Measurements from ENCODE around the gene TEAD1.
A peak's percentile ranks its signal among the peaks of the same experiment; 100 is the strongest.

Gene TEAD1

DNA sequence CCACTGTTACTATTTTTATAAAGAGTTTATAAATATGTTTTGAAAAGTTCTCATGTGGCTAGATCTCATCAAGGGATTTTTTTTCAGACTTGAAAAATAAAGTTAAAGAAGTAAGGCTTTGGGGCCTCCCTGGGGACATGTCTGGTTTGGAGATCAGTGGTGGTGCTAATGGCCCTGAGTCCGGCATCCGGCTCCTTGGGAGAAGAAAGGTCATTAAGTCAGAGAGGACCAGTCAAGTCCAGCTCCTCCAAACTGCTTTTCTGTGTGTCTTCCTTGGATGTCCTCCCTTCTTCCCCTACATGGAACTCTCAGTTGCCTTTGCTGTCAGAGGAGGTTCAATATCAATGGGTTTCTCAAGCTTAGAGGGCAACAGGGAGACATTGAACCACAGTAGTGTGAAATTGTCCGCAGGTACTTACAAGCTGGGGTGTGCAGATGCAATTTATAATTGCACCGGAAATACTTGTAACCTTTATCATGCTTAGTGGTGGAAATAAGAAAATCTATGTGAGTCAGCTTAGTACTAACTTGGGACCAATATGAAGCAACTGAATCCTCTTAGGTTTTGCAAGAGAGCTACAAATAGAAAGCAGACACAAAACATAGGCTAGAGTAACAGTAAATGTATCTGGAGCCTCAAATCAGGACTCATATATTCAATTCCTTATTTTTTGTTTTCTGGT lies 144.3 kb downstream of the TEAD1 start:
- TF ChIP-seq, protein P1, sequence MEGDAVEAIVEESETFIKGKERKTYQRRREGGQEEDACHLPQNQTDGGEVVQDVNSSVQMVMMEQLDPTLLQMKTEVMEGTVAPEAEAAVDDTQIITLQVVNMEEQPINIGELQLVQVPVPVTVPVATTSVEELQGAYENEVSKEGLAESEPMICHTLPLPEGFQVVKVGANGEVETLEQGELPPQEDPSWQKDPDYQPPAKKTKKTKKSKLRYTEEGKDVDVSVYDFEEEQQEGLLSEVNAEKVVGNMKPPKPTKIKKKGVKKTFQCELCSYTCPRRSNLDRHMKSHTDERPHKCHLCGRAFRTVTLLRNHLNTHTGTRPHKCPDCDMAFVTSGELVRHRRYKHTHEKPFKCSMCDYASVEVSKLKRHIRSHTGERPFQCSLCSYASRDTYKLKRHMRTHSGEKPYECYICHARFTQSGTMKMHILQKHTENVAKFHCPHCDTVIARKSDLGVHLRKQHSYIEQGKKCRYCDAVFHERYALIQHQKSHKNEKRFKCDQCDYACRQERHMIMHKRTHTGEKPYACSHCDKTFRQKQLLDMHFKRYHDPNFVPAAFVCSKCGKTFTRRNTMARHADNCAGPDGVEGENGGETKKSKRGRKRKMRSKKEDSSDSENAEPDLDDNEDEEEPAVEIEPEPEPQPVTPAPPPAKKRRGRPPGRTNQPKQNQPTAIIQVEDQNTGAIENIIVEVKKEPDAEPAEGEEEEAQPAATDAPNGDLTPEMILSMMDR (IDR thresholded peaks at IDR 0.05; ENCODE audit: poor library complexity, severe bottlenecking): no peak
- peak; percentile 84 for ATAC-seq (ENCODE audit: low read depth)
- H3K4me3 ChIP-seq (ENCODE audit: severe bottlenecking): no peak overlapping the region
- peak overlapping the region; percentile 70 for H3K27ac ChIP-seq (ENCODE audit: poor library complexity, severe bottlenecking)
- peaks cover 39% of the 10 kb centered on the region for H3K4me1 ChIP-seq (ENCODE audit: insufficient read depth, poor library complexity, severe bottlenecking)
- H3K27me3 ChIP-seq (ENCODE audit: insufficient read depth, poor library complexity, severe bottlenecking): no peaks in the 10 kb centered on the region
- H3K36me3 ChIP-seq (ENCODE audit: low read depth): no peaks in the 10 kb centered on the region
- DNase-seq (ENCODE audit: low spot score): no peak
- no peaks in the 10 kb centered on the region for H3K9me3 ChIP-seq (ENCODE audit: severe bottlenecking)

DNA sequence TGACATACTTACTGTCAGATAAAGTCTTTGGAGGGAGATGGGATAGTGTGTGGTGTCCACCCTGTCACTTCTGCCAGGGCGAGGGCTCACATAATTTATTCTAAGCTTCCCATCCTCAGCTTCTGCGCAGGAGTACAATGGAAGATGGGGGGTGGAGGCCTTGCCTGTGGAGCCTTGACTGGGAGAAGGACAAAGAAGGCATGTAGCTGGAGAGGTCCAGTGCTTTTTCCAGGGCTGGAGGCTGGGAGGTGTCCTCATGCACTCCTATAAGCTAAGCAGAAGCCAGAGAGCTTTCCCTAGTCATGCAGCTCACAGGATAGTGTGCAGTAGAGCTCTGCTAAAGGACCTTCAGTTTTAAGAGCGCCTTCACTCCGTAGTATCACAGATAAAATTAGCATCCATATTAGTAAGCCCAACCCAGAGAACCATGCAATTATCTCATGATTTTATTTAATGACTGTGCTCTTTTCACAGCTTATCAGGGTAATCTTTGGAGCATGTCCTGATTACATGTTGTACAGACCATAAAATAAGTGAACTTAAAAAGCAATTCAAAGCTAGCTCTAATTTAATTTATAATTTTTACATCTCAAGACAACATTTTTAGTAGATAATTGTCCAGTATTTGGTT lies 148.3 kb downstream of the TEAD1 start:
- ATAC-seq (ENCODE audit: low read depth) (no peak), DNase-seq (ENCODE audit: low spot score) (no peak)
- Histone ChIP-seq H3K4me1 (ENCODE audit: insufficient read depth, poor library complexity, severe bottlenecking) (peaks cover 34% of the 10 kb centered on the region), H3K27ac (ENCODE audit: poor library complexity, severe bottlenecking) (no peak overlapping the region), H3K9me3 (ENCODE audit: severe bottlenecking) (no peaks in the 10 kb centered on the region), H3K4me3 (ENCODE audit: severe bottlenecking) (no peak overlapping the region), H3K27me3 (ENCODE audit: insufficient read depth, poor library complexity, severe bottlenecking) (no peaks in the 10 kb centered on the region), H3K36me3 (ENCODE audit: low read depth) (no peaks in the 10 kb centered on the region)
- TF ChIP-seq, protein P1 (IDR thresholded peaks at IDR 0.05; ENCODE audit: poor library complexity, severe bottlenecking): no peak

DNA sequence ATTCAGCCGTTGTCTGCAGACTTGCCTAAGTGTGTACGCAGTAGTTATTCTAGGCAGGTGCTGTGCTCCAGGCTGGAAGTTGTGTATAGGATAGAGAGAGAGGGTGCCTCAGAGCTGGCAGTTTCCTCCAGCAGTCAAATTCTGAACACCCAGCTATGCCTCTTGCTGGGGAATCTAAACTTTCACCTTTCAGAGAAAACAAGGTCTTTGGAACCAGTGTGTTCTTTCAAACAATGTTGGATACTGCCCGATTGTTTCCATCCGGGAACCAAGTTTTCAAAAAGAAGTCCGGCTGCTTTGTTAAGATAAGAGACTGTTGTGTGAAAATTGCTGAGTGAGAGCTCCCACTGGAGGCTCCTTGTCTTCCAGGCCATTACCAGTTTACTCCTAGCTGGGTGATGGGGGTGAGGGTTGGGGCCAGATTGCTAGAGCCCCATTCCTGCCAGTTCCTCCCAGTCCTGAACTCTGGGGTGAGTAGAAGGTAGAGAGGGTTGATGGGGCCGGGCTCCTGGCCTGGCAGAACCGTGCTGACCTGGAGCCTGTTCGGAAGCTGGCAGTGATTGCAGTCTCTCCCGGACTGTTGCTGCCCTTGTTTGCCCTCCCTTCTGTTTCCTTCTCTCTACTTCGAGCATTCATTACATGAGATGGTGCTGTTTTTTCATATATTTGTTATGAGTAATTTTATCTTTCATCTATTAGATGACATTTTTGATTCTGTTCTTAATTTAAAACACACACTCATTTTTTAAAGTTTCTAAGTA lies 150.2 kb downstream of the TEAD1 start:
- H3K27ac ChIP-seq (ENCODE audit: poor library complexity, severe bottlenecking): no peak overlapping the region
- DNase-seq (ENCODE audit: low spot score) (no peak), ATAC-seq (ENCODE audit: low read depth) (no peak)
- H3K36me3 ChIP-seq (ENCODE audit: low read depth): no peaks in the 10 kb centered on the region
- H3K4me1 ChIP-seq (ENCODE audit: insufficient read depth, poor library complexity, severe bottlenecking): peaks cover 27% of the 10 kb centered on the region
- TF ChIP-seq, protein P1 (IDR thresholded peaks at IDR 0.05; ENCODE audit: poor library complexity, severe bottlenecking): no peak
- H3K9me3 ChIP-seq (ENCODE audit: severe bottlenecking): no peaks in the 10 kb centered on the region
- no peak overlapping the region for H3K4me3 ChIP-seq (ENCODE audit: severe bottlenecking)
- no peaks in the 10 kb centered on the region for H3K27me3 ChIP-seq (ENCODE audit: insufficient read depth, poor library complexity, severe bottlenecking)

DNA sequence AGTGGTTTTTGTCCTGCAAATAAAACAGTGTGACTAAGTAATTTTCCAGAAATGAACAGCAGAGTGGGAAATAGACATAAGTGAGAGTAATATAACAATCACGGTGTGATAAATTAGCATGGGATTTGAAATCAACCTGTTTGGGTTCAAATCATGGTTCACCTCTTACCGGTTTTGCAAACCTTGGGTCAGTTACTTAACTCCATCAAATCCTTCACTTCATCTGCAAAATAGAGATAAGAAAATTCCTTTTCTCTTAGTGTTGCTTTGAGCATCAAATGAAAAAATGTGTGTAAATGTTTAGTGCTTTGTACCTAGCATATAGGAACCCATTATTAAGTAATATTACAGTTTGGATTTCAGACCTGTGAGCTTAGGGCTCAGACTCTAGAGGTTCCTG lies 152.2 kb downstream of the TEAD1 start:
- no peak for DNase-seq (ENCODE audit: low spot score)
- H3K27ac ChIP-seq (ENCODE audit: poor library complexity, severe bottlenecking): peak overlapping the region; percentile 67

More for the DNA sequence above, 152.2 kb downstream of the TEAD1 start:
- no peak overlapping the region for H3K4me3 ChIP-seq (ENCODE audit: severe bottlenecking)
- peaks cover 27% of the 10 kb centered on the region for H3K4me1 ChIP-seq (ENCODE audit: insufficient read depth, poor library complexity, severe bottlenecking)
- H3K27me3 ChIP-seq (ENCODE audit: insufficient read depth, poor library complexity, severe bottlenecking): no peaks in the 10 kb centered on the region
- ATAC-seq (ENCODE audit: low read depth): no peak
- TF ChIP-seq, protein P1 (IDR thresholded peaks at IDR 0.05; ENCODE audit: poor library complexity, severe bottlenecking): no peak
- no peaks in the 10 kb centered on the region for H3K36me3 ChIP-seq (ENCODE audit: low read depth)
- H3K9me3 ChIP-seq (ENCODE audit: severe bottlenecking): no peaks in the 10 kb centered on the region
